GM12878 (cell line): ENCODE measurements around the gene CHD5. TPM values are rescaled to one million over a fixed set of nuclear protein-coding genes. Genes with fewer than 3 reads are reported as not detected.

ENCODE experiments used
- ATAC-seq: fragments of 200-7000 bp; cut with Tn5 transposase; 3 replicates; pipeline ENCODE4 v1.9.1; 2020; ENCODE audit warnings: mild to moderate bottlenecking, moderate library complexity
- BruUV-seq: library from RNA; stranded (reverse); fragments of 400-500 nt; replicated peaks from 2 replicates; lab custom pipeline; 2021; lab: Mats Ljungman, UMichigan
- CTCF ChIA-PET: fragments of 300-600 bp; sonication (Branson Sonifier 250); formaldehyde crosslinking; extraction: SDS; loops from one replicate; lab custom pipeline; 2021; ENCODE audit warnings: inconsistent platforms; lab: Yijun Ruan, JAX
- POLR2A ChIA-PET: fragments of 350-600 bp; formaldehyde crosslinking; extraction: SDS; loops from one replicate; lab custom pipeline; 2021; ENCODE audit warnings: inconsistent platforms; lab: Charles Lee
- RAD21 ChIA-PET: fragments of 300-600 bp; sonication (Branson Sonifier 250); formaldehyde crosslinking; loops from one replicate; lab custom pipeline; 2023; ENCODE audit warnings: antibody characterized with exemption; ENCODE audit not compliant: unreplicated experiment; lab: Charles Lee
- SMC1A ChIA-PET: fragments of 300-600 bp; sonication (Branson Sonifier 250); formaldehyde crosslinking; loops from one replicate; lab custom pipeline; 2023; ENCODE audit not compliant: unreplicated experiment, uncharacterized antibody; lab: Charles Lee
- DNase-seq: peaks from one replicate; pipeline ENCODE4 v3.0.0-alpha.2; 2011; ENCODE audit warnings: low read depth, low spot score
- FAIRE-seq: peaks from 3 replicates; lab custom pipeline; 2011; peaks lifted over from hg19 to GRCh38; lab: Jason Lieb, UNC
- H2AFZ ChIP-seq: 2 replicates; pipeline ENCODE4 v1.6.0; 2011; ENCODE audit warnings: low read depth, low read length, control low read depth; ENCODE audit not compliant: control insufficient read depth
- H3K27ac ChIP-seq: 2 replicates; pipeline ENCODE4 v1.5.1; 2011; ENCODE audit warnings: control low read depth; ENCODE audit not compliant: control insufficient read depth, insufficient read depth
- H3K27me3 ChIP-seq, 2 experiments: replicated peaks in 1 of 2; 2 replicates each; pipeline versions ENCODE4 v1.6.0 to v1.6.1; 2011; ENCODE audit warnings: low read length in 1 of 2; ENCODE audit not compliant: control insufficient read depth in 2 of 2, insufficient read depth in 2 of 2
- H3K36me3 ChIP-seq, 2 experiments: 2 replicates each; pipeline ENCODE4 v1.5.1; 2011; ENCODE audit warnings: low read length in 1 of 2; ENCODE audit not compliant: control insufficient read depth in 2 of 2, insufficient read depth in 2 of 2
- H3K4me1 ChIP-seq: 2 replicates; pipeline ENCODE4 v1.6.1; 2011; ENCODE audit warnings: mild to moderate bottlenecking, low read length, moderate library complexity, mixed read lengths; ENCODE audit not compliant: control insufficient read depth, insufficient read depth
- H3K4me2 ChIP-seq: 2 replicates; pipeline ENCODE4 v1.6.0; 2011; ENCODE audit warnings: control low read depth; ENCODE audit not compliant: control insufficient read depth, insufficient read depth
- H3K4me3 ChIP-seq: fragments of 200-600 bp; sonication (generic); 2 replicates; pipeline ENCODE4 v1.5.1; 2016
- H3K79me2 ChIP-seq: 2 replicates; pipeline ENCODE4 v1.6.0; 2011; ENCODE audit warnings: low read length; ENCODE audit not compliant: control insufficient read depth, insufficient read depth
- H3K9ac ChIP-seq: 2 replicates; pipeline ENCODE4 v1.8.0; 2011; ENCODE audit warnings: low read length, control low read depth, mixed read lengths; ENCODE audit not compliant: control insufficient read depth, insufficient read depth
- H3K9me3 ChIP-seq: replicated peaks from 3 replicates; pipeline ENCODE4 v1.5.1; 2011; ENCODE audit warnings: mild to moderate bottlenecking, low read length; ENCODE audit not compliant: control insufficient read depth, insufficient read depth
- H4K20me1 ChIP-seq: 2 replicates; pipeline ENCODE4 v1.6.0; 2011; ENCODE audit not compliant: control insufficient read depth, insufficient read depth
- CHD4 ChIP-seq: fragments of 200-600 bp; sonication (generic); IDR thresholded peaks from 2 replicates; pipeline ENCODE4 v1.6.1; 2016; ENCODE audit warnings: mild to moderate bottlenecking
- NKRF ChIP-seq: fragments of 450-650 bp; conservative IDR thresholded peaks from 2 replicates; pipeline ENCODE4 v1.6.1; 2017; ENCODE audit warnings: mild to moderate bottlenecking, moderate library complexity
- RFX5 ChIP-seq: IDR thresholded peaks from 2 replicates; pipeline ENCODE4 v1.6.1; 2011; ENCODE audit warnings: low read depth, low read length, improper control_type of control experiment
- SIN3A ChIP-seq: IDR thresholded peaks from 2 replicates; pipeline ENCODE4 v1.6.1; 2012; ENCODE audit warnings: low read depth, low read length, improper control_type of control experiment
- SIX5 ChIP-seq: IDR thresholded peaks from 2 replicates; pipeline ENCODE4 v1.6.1; 2011; ENCODE audit warnings: mild to moderate bottlenecking, low read depth, low read length, moderate library complexity; ENCODE audit not compliant: severe bottlenecking
- ZBTB33 ChIP-seq: fragments of 450-650 bp; IDR thresholded peaks from 2 replicates; pipeline ENCODE4 v1.6.1; 2017; ENCODE audit warnings: mild to moderate bottlenecking
- ZNF687 ChIP-seq: fragments of 450-650 bp; IDR thresholded peaks from 2 replicates; pipeline ENCODE4 v1.6.1; 2017; ENCODE audit warnings: mild to moderate bottlenecking, moderate library complexity
- WGBS: methylation state at CpG from one replicate; pipeline ENCODE4 v1.1.6; 2016; ENCODE audit warnings: low lambda C conversion rate; ENCODE audit not compliant: insufficient replicate concordance, insufficient coverage; ENCODE audit errors: missing lambda C conversion rate; 5-methylcytosine and 5-hydroxymethylcytosine counted together
- in situ Hi-C: fragments of 300-500 bp; cut with MboI; formaldehyde crosslinking; loops from 9 replicates; pipeline ENCODE4 v1.14.3; 2018; ENCODE audit warnings: mixed read lengths
- intact Hi-C: fragments of 100-400 bp; cut with micrococcal nuclease; formaldehyde crosslinking; loops from one replicate; pipeline ENCODE4 v1.14.2; 2022; ENCODE audit not compliant: unreplicated experiment
- polyA plus RNA-seq, 11 experiments: library from polyadenylated mRNA; depleted of rRNA in 4 of 11; unstranded in 6 of 11; stranded (reverse) in 5 of 11; fragments of >200 nt; fragmentation: Nextera tagmentation in 4 of 11; fragmentation: Illumina TruSeq in 1 of 11; extraction: Ambion mirVana in 4 of 11; extraction: Trizol in 1 of 11; gene quantifications; 1 replicate in 1 of 11; 2 replicates in 10 of 11; pipeline versions ENCODE4 v1.2.1 to v1.2.3, GENCODE V29; 2011 to 2016; ENCODE audit warnings: inconsistent platforms in 2 of 11, missing spikeins in 2 of 11, low read depth in 1 of 11
- total RNA-seq, 4 experiments: library from RNA; depleted of rRNA in 3 of 4; stranded (reverse); fragments of >200 nt in 3 of 4; fragmentation: Illumina TruSeq in 1 of 4; extraction: Trizol in 1 of 4; gene quantifications; 2 replicates each; pipeline versions ENCODE4 v1.2.1 to v1.2.3, GENCODE V29; 2013 to 2021

The CHD5 gene
- total and polyA plus RNA-seq, 10 of the 15 experiments (the other 5 are each of a cell fraction or from before 2014, with no cell fraction given) = 0.03 to 0.49 (median 0.13) TPM; not detected in 3

GRCh38 chr1:6225651-6226050 lies 45.5 kb upstream of the CHD5 start:
- H4K20me1 ChIP-seq = no peaks in the 10 kb centered on the region
- POLR2A ChIA-PET = interaction anchor here (0.7 kb wide), 1 partner anchor 19 kb away, joined by 3 read pairs; no protein-coding TSS in a partner anchor
- 85% methylated on average over 8 of the region's 8 CpGs for WGBS
- RAD21 ChIA-PET = no interaction called here
- H3K4me2 ChIP-seq = no peak overlapping the region
- no peak for ATAC-seq
- TF ChIP-seq CHD4 = no peak
- TF ChIP-seq SIN3A = no peak
- no peak for TF ChIP-seq SIX5
- TF ChIP-seq RFX5 = no peak
- CTCF ChIA-PET = interaction anchor here (0.7 to 1.4 kb wide), 2 partner anchors 14 to 20 kb away, joined by 3 read pairs; partner anchors contain the start of gene RNF207
- H3K36me3 ChIP-seq = peaks cover 20 to 30% of the 10 kb centered on the region in 2 experiments
- no peaks in the 10 kb centered on the region for H3K27me3 ChIP-seq
- FAIRE-seq = no peak
- SMC1A ChIA-PET = interaction anchor here (0.5 kb wide), 1 partner anchor 310 kb away, joined by 3 read pairs; no protein-coding TSS in a partner anchor
- H3K9me3 ChIP-seq = no peaks in the 10 kb centered on the region
- no peak overlapping the region for H3K27ac ChIP-seq
- no TSS peak for BruUV-seq
- no peaks in the 10 kb centered on the region for H3K4me1 ChIP-seq
- no peak overlapping the region for H3K4me3 ChIP-seq
- intact Hi-C loops (no loop called here), in situ Hi-C loops (no loop called here)
- no peaks in the 10 kb centered on the region for H3K79me2 ChIP-seq
- DNase-seq = no peak
- H3K9ac ChIP-seq = no peak overlapping the region
- no peak overlapping the region for H2AFZ ChIP-seq

GRCh38 chr1:6224718-6225117 lies 44.6 kb upstream of the CHD5 start:
- CTCF ChIA-PET = interaction anchor here (0.6 to 1.4 kb wide), 3 partner anchors 11 to 19 kb away, joined by 3 read pairs; partner anchors contain the start of gene RNF207
- in situ Hi-C loops (no loop called here), intact Hi-C loops (no loop called here)
- FAIRE-seq = no peak
- no peaks in the 10 kb centered on the region for H3K79me2 ChIP-seq
- RAD21 ChIA-PET = no interaction called here
- no peak overlapping the region for H3K27ac ChIP-seq
- H2AFZ ChIP-seq = no peak overlapping the region
- peaks cover 23 to 30% of the 10 kb centered on the region in 2 experiments for H3K36me3 ChIP-seq
- no peaks in the 10 kb centered on the region for H3K9me3 ChIP-seq
- H3K9ac ChIP-seq = no peak overlapping the region
- H3K27me3 ChIP-seq = no peaks in the 10 kb centered on the region
- WGBS = 94% methylated on average over 15 of the region's 15 CpGs
- no peak overlapping the region for H3K4me3 ChIP-seq
- no peak for ATAC-seq
- H4K20me1 ChIP-seq = no peaks in the 10 kb centered on the region
- H3K4me2 ChIP-seq = no peak overlapping the region
- DNase-seq = no peak
- SMC1A ChIA-PET = interaction anchor here (1.0 to 1.1 kb wide), 2 partner anchors 11 to 22 kb away, joined by 3 read pairs; no protein-coding TSS in a partner anchor
- no TSS peak for BruUV-seq
- POLR2A ChIA-PET = interaction anchor here (0.9 kb wide), 1 partner anchor 10 kb away, joined by 3 read pairs; no protein-coding TSS in a partner anchor
- no peaks in the 10 kb centered on the region for H3K4me1 ChIP-seq
- TF ChIP-seq NKRF (no peak), ZNF687 (no peak), ZBTB33 (no peak)
